RWPE2 (cell line): Measurements from ENCODE around the gene PCDHGA7.
"Not testable (repeated sequence)": the region's sequence is repeated elsewhere in the genome, so short reads cannot be mapped to it uniquely, and the experiment has no call there.

Experiments used
- ATAC-seq: fragments of 200-7000 bp; cut with Tn5 transposase; 3 replicates; pipeline ENCODE4 v1.9.1; 2021; ENCODE audit warnings: low read depth
- DNase-seq: peaks from one replicate; pipeline ENCODE4 v3.0.0-alpha.2; 2020; ENCODE audit warnings: low spot score
- H3K27ac ChIP-seq: fragments of 450-650 bp; 2 replicates; pipeline ENCODE4 v1.5.1; 2017; ENCODE audit warnings: mild to moderate bottlenecking; ENCODE audit not compliant: poor library complexity, severe bottlenecking
- H3K27me3 ChIP-seq: fragments of 250-450 bp; sonication (Bioruptor Pico); 2 replicates; pipeline ENCODE4 v1.5.1; 2021; ENCODE audit warnings: mild to moderate bottlenecking, moderate library complexity; ENCODE audit not compliant: insufficient read depth, poor library complexity, severe bottlenecking
- H3K36me3 ChIP-seq: fragments of 250-450 bp; sonication (Bioruptor Pico); 2 replicates; pipeline ENCODE4 v1.5.1; 2020; ENCODE audit warnings: low read depth, mild to moderate bottlenecking, moderate library complexity
- H3K4me1 ChIP-seq: fragments of 250-450 bp; sonication (Bioruptor Pico); 2 replicates; pipeline ENCODE4 v1.5.1; 2021; ENCODE audit warnings: mild to moderate bottlenecking, moderate library complexity; ENCODE audit not compliant: insufficient read depth, poor library complexity, severe bottlenecking
- H3K4me3 ChIP-seq: fragments of 250-450 bp; sonication (Bioruptor Pico); 2 replicates; pipeline ENCODE4 v1.5.1; 2021; ENCODE audit warnings: mild to moderate bottlenecking, moderate library complexity; ENCODE audit not compliant: severe bottlenecking
- H3K9me3 ChIP-seq: fragments of 250-450 bp; sonication (Bioruptor Pico); 2 replicates; pipeline ENCODE4 v1.5.1; 2021; ENCODE audit warnings: mild to moderate bottlenecking, moderate library complexity; ENCODE audit not compliant: severe bottlenecking
- CTCF ChIP-seq: fragments of 450-650 bp; IDR thresholded peaks from one replicate; pipeline ENCODE4 v1.5.1; 2017; ENCODE audit warnings: mild to moderate bottlenecking, moderate library complexity; ENCODE audit not compliant: poor library complexity, severe bottlenecking

Gene PCDHGA7

DNA sequence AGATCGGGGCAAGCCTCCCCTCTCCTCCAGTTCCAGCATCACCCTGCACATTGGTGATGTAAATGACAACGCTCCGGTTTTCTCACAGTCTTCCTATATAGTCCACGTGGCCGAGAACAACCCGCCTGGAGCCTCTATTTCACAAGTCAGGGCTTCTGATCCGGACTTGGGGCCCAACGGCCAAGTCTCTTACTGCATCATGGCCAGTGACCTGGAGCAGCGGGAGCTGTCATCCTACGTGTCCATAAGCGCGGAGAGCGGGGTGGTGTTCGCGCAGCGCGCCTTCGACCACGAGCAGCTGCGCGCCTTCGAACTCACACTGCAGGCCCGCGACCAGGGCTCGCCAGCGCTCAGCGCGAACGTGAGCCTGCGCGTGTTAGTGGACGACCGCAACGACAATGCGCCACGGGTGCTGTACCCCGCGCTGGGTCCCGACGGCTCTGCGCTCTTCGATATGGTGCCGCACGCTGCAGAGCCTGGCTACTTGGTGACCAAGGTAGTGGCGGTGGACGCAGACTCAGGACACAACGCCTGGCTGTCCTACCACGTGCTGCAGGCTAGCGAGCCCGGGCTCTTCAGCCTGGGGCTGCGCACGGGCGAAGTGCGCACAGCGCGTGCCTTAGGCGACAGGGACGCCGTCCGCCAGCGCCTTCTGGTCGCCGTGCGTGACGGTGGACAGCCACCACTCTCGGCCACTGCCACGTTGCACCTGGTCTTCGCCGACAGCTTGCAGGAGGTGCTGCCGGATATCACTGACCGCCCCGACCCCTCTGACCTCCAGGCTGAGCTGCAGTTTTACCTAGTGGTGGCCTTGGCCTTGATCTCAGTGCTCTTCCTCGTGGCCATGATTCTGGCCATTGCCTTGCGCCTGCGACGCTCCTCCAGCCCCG, 6.9 kb downstream of the PCDHGA7 start:
- peaks cover 48% of the 10 kb centered on the region for H3K9me3 ChIP-seq
- no peak for TF ChIP-seq CTCF
- ATAC-seq: no peak

GRCh38 chr5:141392429-141393198, 10.1 kb downstream of the PCDHGA7 start, which contains the start of gene PCDHGA8:
Gene PCDHGA8 (plus strand): TSS chr5:141392633. CDS start chr5:141392814, 181 bp downstream.
- Histone ChIP-seq H3K9me3 (peaks cover 48% of the 10 kb centered on the region), H3K4me3 (no peak within 1 kb of the TSS)
- DNase-seq: no peak

More for the DNA sequence above, 6.9 kb downstream of the PCDHGA7 start:
- H3K27ac ChIP-seq: no peak overlapping the region
- DNase-seq: no peak
- no peaks in the 10 kb centered on the region for H3K27me3 ChIP-seq
- H3K36me3 ChIP-seq: peaks cover 5% of the 10 kb centered on the region
- no peak overlapping the region for H3K4me3 ChIP-seq
- H3K4me1 ChIP-seq: no peaks in the 10 kb centered on the region

DNA sequence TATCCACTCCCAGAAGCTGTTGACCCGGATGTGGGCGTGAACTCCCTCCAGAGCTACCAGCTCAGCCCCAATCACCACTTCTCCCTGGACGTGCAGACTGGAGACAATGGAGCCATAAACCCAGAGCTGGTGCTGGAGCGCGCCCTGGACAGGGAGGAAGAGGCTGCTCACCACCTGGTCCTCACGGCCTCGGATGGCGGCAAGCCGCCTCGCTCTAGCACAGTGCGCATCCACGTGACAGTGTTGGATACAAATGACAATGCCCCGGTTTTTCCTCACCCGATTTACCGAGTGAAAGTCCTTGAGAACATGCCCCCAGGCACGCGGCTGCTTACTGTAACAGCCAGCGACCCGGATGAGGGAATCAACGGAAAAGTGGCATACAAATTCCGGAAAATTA, 10.7 kb downstream of the PCDHGA7 start:
- peaks cover 5% of the 10 kb centered on the region for H3K36me3 ChIP-seq
- no peak overlapping the region for H3K4me3 ChIP-seq
- H3K27me3 ChIP-seq: peaks cover 8% of the 10 kb centered on the region
- no peak for TF ChIP-seq CTCF
- H3K9me3 ChIP-seq: peaks cover 46% of the 10 kb centered on the region
- no peak for DNase-seq
- H3K27ac ChIP-seq: no peak overlapping the region
- no peaks in the 10 kb centered on the region for H3K4me1 ChIP-seq
- ATAC-seq: no peak

More at GRCh38 chr5:141392429-141393198, 10.1 kb downstream of the PCDHGA7 start, which contains the start of gene PCDHGA8:
- Histone ChIP-seq H3K27me3 (peaks cover 8% of the 10 kb centered on the region), H3K27ac (no peak within 1 kb of the TSS), H3K4me1 (no peaks in the 10 kb centered on the region), H3K36me3 (peaks cover 5% of the 10 kb centered on the region)
- no peak for ATAC-seq
- TF ChIP-seq CTCF: no peak

- Histone ChIP-seq H3K27me3 (peaks cover 15% of the 10 kb centered on the region), H3K9me3 (peaks cover 46% of the 10 kb centered on the region)
- not testable (repeated sequence) for H3K27ac ChIP-seq, DNase-seq, H3K36me3 ChIP-seq, H3K4me1 ChIP-seq, ATAC-seq, H3K4me3 ChIP-seq
Observed at GRCh38 chr5:141394401-141395187, 12.1 kb downstream of the PCDHGA7 start.
